Activated T-helper 17 cell treated with anti-CD3 and anti-CD28 coated beads, Interleukin-2, amount 50 U/mL, for 72 hours (primary cell): Measurements from ENCODE around the gene DUS3L. TPM values are rescaled to one million over a fixed set of nuclear protein-coding genes. Genes with fewer than 3 reads are reported as not detected.
"Not testable (repeated sequence)": the region's sequence is repeated elsewhere in the genome, so short reads cannot be mapped to it uniquely, and the experiment has no call there.

Experiments used
- ATAC-seq: fragments of 150-1000 bp; cut with Tn5 transposase; replicated peaks from 2 replicates; pipeline ENCODE4 v1.10.0; 2021; ENCODE audit warnings: mild to moderate bottlenecking, moderate library complexity
- H3K27ac Mint-ChIP-seq: one replicate; pipeline ENCODE4 v1.8.0; 2022; ENCODE audit warnings: mixed read lengths
- H3K27me3 Mint-ChIP-seq: one replicate; pipeline ENCODE4 v1.8.0; 2022; ENCODE audit warnings: mixed read lengths
- H3K36me3 Mint-ChIP-seq: one replicate; pipeline ENCODE4 v1.8.0; 2022; ENCODE audit warnings: low read depth, mild to moderate bottlenecking, mixed read lengths
- H3K4me1 Mint-ChIP-seq: one replicate; pipeline ENCODE4 v1.8.0; 2022; ENCODE audit warnings: mixed read lengths
- H3K4me3 Mint-ChIP-seq: one replicate; pipeline ENCODE4 v1.8.0; 2022; ENCODE audit warnings: mild to moderate bottlenecking, mixed read lengths
- H3K9me3 Mint-ChIP-seq: one replicate; pipeline ENCODE4 v1.8.0; 2022; ENCODE audit warnings: mixed read lengths
- total RNA-seq, 2 donors: library from RNA; stranded (reverse); gene quantifications; one replicate each; pipeline ENCODE4 v1.2.3, GENCODE V29; 2022

The DUS3L gene
- total RNA-seq, 2 donors from 2014 or later: 46.8 to 73.6 TPM

GRCh38 chr19:5795382-5795919 is 4.5 kb upstream of the DUS3L start:
- no peak for ATAC-seq
- peaks cover 8% of the 10 kb centered on the region for H3K36me3 Mint-ChIP-seq
- H3K4me3 Mint-ChIP-seq: no peak overlapping the region
- H3K9me3 Mint-ChIP-seq: no peaks in the 10 kb centered on the region
- H3K4me1 Mint-ChIP-seq: peaks cover 6% of the 10 kb centered on the region
- no peak overlapping the region for H3K27ac Mint-ChIP-seq
- H3K27me3 Mint-ChIP-seq: peaks cover under 1% of the 10 kb centered on the region

GRCh38 chr19:5793188-5793587 is 2.2 kb upstream of the DUS3L start:
- H3K27ac Mint-ChIP-seq: no peak overlapping the region
- peaks cover 11% of the 10 kb centered on the region for H3K4me1 Mint-ChIP-seq
- H3K27me3 Mint-ChIP-seq: no peaks in the 10 kb centered on the region
- H3K36me3 Mint-ChIP-seq: peaks cover 28% of the 10 kb centered on the region
- ATAC-seq: no peak
- H3K4me3 Mint-ChIP-seq: no peak overlapping the region
- no peaks in the 10 kb centered on the region for H3K9me3 Mint-ChIP-seq

DNA sequence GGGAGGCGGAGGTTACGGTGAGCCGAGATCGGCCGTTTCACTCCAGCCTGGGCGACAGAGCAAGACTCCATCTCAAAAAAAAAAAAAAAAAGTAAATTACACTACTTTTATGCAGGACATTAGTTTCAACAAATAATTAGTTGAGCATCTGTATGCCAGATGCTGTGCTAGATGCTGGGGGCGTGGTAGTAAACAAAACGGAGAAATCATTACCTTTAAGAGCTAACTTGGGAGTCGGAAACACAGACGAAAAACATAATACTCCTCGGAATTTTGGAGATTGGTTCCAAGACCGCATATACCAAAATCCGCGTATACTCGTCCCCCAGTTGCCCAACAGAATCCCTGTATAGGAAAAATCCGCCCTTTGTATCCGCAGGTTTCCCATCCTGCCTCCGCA is 1.3 kb upstream of the DUS3L start:
- Mint-ChIP-seq H3K27me3 (no peaks in the 10 kb centered on the region), H3K4me1 (peaks cover 11% of the 10 kb centered on the region)

GRCh38 chr19:5789886-5790558 is 941 bp downstream of the DUS3L start:
- no peaks in the 10 kb centered on the region for H3K27me3 Mint-ChIP-seq

More for the DNA sequence above, 1.3 kb upstream of the DUS3L start:
- Mint-ChIP-seq H3K4me3 (no peak overlapping the region), H3K36me3 (peaks cover 34% of the 10 kb centered on the region), H3K27ac (no peak overlapping the region), H3K9me3 (no peaks in the 10 kb centered on the region)
- ATAC-seq: no peak

GRCh38 chr19:5789351-5789761 is 1.6 kb downstream of the DUS3L start:
- Mint-ChIP-seq H3K4me1 (peaks cover 11% of the 10 kb centered on the region), H3K4me3 (peak overlapping the region; percentile 98), H3K9me3 (no peaks in the 10 kb centered on the region), H3K27ac (no peak overlapping the region), H3K36me3 (peaks cover 51% of the 10 kb centered on the region), H3K27me3 (no peaks in the 10 kb centered on the region)
- no peak for ATAC-seq

More at GRCh38 chr19:5789886-5790558, 941 bp downstream of the DUS3L start:
- Mint-ChIP-seq H3K36me3 (peaks cover 51% of the 10 kb centered on the region), H3K9me3 (no peaks in the 10 kb centered on the region), H3K4me1 (peaks cover 11% of the 10 kb centered on the region), H3K27ac (peak overlapping the region; percentile 100), H3K4me3 (peak overlapping the region; percentile 98)
- ATAC-seq: no peak

DNA sequence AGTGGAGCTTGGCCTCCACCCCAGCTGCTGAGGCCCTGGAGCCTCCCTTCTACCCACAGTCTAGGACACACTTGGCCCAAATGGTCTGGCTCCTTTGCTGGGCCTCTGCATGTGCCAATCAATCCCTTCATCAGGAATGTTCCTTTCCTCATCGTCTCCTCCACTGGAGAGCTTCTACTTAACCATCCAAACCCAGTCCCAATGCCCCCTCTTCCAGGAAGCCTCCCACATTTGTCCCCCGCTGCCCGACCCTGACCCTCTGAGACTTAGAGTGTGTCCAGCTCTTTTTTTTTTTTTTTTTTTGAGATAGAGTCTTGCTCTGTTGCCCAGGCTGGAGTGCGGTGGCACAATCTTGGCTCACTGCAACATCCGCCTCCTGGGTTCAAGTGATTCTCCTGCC is 2.5 kb downstream of the DUS3L start:
- no peak for ATAC-seq
- H3K27me3 Mint-ChIP-seq: no peaks in the 10 kb centered on the region
- H3K36me3 Mint-ChIP-seq: peaks cover 56% of the 10 kb centered on the region
- H3K27ac Mint-ChIP-seq: no peak overlapping the region
- no peak overlapping the region for H3K4me3 Mint-ChIP-seq
- H3K9me3 Mint-ChIP-seq: no peaks in the 10 kb centered on the region
- peaks cover 11% of the 10 kb centered on the region for H3K4me1 Mint-ChIP-seq

DNA sequence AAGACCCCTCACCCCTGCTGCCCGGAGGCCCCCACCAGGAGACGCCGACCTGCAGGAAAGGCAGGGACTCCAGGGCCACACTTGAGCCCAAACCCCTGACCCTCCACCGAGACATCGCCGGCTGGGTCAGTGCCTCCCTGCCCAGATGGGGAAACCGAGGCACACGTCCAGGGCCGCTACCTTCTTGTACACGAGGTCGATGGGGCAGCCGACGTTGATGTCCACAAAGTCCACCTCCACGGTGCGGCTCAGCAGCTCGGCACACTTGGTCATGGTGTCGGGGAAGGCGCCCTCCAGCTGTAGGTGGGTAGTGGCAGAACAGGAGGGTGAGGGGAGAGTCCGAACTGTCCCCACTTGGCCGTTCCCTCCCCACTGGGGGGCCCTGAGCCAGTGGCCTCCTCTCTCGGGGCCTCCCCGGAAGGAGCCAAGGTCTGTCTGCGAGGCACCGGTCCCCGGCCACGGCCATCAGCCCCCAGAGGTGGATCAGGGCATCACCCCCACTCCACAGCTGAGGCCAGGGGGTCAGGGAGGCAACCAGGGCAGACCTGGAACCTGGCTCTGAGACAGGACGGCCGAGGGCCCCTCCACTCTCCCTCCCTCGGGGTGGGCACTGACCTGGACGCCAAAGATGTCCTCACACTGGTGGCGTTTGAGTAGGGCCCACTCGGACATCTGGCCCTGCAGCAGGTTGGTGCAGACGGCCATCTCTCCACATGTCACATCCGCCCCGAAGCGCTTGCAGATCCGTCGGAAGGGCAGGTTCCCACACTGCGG is 3.4 kb downstream of the DUS3L start:
- H3K36me3 Mint-ChIP-seq: peaks cover 56% of the 10 kb centered on the region
- H3K27me3 Mint-ChIP-seq: no peaks in the 10 kb centered on the region
- ATAC-seq: no peak
- peaks cover 11% of the 10 kb centered on the region for H3K4me1 Mint-ChIP-seq
- no peaks in the 10 kb centered on the region for H3K9me3 Mint-ChIP-seq
- H3K4me3 Mint-ChIP-seq: no peak overlapping the region
- H3K27ac Mint-ChIP-seq: no peak overlapping the region

- ATAC-seq: no peak
- Mint-ChIP-seq H3K4me3 (no peak overlapping the region), H3K27me3 (no peaks in the 10 kb centered on the region), H3K9me3 (no peaks in the 10 kb centered on the region), H3K27ac (no peak overlapping the region), H3K4me1 (peaks cover 11% of the 10 kb centered on the region), H3K36me3 (peaks cover 56% of the 10 kb centered on the region)
Measured at GRCh38 chr19:5786593-5787408, 4.2 kb downstream of the DUS3L start.

- Mint-ChIP-seq H3K9me3 (no peaks in the 10 kb centered on the region), H3K4me1 (peaks cover 4% of the 10 kb centered on the region), H3K36me3 (peaks cover 48% of the 10 kb centered on the region), H3K27me3 (no peaks in the 10 kb centered on the region), H3K4me3 (no peak overlapping the region), H3K27ac (no peak overlapping the region)
- ATAC-seq: no peak
Measured at GRCh38 chr19:5785423-5785822, 5.5 kb downstream of the DUS3L start.

GRCh38 chr19:5784581-5785147 is 6.3 kb downstream of the DUS3L start, which contains the start of gene PRR22:
Gene PRR22, minus strand, starts transcription at chr19:5784746. Its CDS starts 86 bp downstream, at chr19:5784660.
- H3K27me3 Mint-ChIP-seq: no peaks in the 10 kb centered on the region
- H3K4me1 Mint-ChIP-seq: no peaks in the 10 kb centered on the region
- peaks cover 40% of the 10 kb centered on the region for H3K36me3 Mint-ChIP-seq
- H3K9me3 Mint-ChIP-seq: no peaks in the 10 kb centered on the region
- no peak within 1 kb of the TSS for H3K27ac Mint-ChIP-seq
- no peak within 1 kb of the TSS for H3K4me3 Mint-ChIP-seq
- ATAC-seq: no peak

- ATAC-seq: no peak
- no peaks in the 10 kb centered on the region for H3K27me3 Mint-ChIP-seq
- no peak overlapping the region for H3K4me3 Mint-ChIP-seq
- H3K27ac Mint-ChIP-seq: no peak overlapping the region
- no peaks in the 10 kb centered on the region for H3K4me1 Mint-ChIP-seq
- H3K9me3 Mint-ChIP-seq: no peaks in the 10 kb centered on the region
- peaks cover 29% of the 10 kb centered on the region for H3K36me3 Mint-ChIP-seq
Measured at GRCh38 chr19:5782945-5783919, 7.7 kb downstream of the DUS3L start.

DNA sequence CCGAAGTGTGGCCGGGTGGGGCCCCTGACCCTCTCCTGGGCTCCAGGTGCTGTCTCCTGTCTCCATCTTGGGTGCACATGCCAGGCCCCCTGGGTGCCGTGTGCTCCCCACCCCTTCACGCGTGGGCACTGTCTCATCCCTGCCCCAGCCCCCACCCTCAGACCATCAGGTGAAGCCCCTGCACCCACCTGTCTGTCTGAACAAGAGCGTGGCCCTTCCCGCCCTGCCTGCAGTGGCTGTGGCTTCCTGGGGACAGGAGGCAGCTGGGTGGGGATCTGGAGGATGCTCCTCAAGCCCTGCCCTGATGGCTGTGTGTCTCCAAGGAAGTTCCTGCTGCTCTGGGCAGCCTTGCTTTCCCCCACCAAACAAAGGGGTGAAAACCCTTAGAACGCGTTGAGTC is 8.6 kb downstream of the DUS3L start:
- no peaks in the 10 kb centered on the region for H3K4me1 Mint-ChIP-seq
- no peak for ATAC-seq
- H3K36me3 Mint-ChIP-seq: peaks cover 23% of the 10 kb centered on the region
- H3K27me3 Mint-ChIP-seq: no peaks in the 10 kb centered on the region
- no peak overlapping the region for H3K4me3 Mint-ChIP-seq
- no peak overlapping the region for H3K27ac Mint-ChIP-seq
- H3K9me3 Mint-ChIP-seq: no peaks in the 10 kb centered on the region

GRCh38 chr19:5780916-5781315 is 10.0 kb downstream of the DUS3L start:
- not testable (repeated sequence) for ATAC-seq, H3K9me3 Mint-ChIP-seq, H3K4me3 Mint-ChIP-seq, H3K36me3 Mint-ChIP-seq, H3K4me1 Mint-ChIP-seq, H3K27ac Mint-ChIP-seq, H3K27me3 Mint-ChIP-seq
